Mesothelial cell of epicardium (in vitro differentiated cells): ENCODE results near the gene AGBL3. TPM values are rescaled to one million over a fixed set of nuclear protein-coding genes. Genes with fewer than 3 reads are reported as not detected.

Source experiments
- DNase-seq, 2 experiments: peaks; one replicate each; pipeline ENCODE4 v3.0.0; 2021; ENCODE audit warnings: low spot score in 2 of 2; ENCODE audit not compliant: unreplicated experiment in 2 of 2
- H3K27ac Mint-ChIP-seq: 2 replicates; pipeline ENCODE4 v1.8.0; 2021; ENCODE audit warnings: mixed read lengths
- H3K27me3 Mint-ChIP-seq: 2 replicates; pipeline ENCODE4 v1.8.0; 2021; ENCODE audit warnings: low read depth, mixed read lengths
- H3K36me3 Mint-ChIP-seq: 2 replicates; pipeline ENCODE4 v1.8.0; 2021; ENCODE audit warnings: mixed read lengths
- H3K4me1 Mint-ChIP-seq: 2 replicates; pipeline ENCODE4 v1.8.0; 2021; ENCODE audit warnings: mixed read lengths
- H3K4me3 Mint-ChIP-seq: 2 replicates; pipeline ENCODE4 v1.8.0; 2021; ENCODE audit warnings: mild to moderate bottlenecking, moderate library complexity, mixed read lengths
- H3K9me3 Mint-ChIP-seq: 2 replicates; pipeline ENCODE4 v1.8.0; 2021; ENCODE audit warnings: mixed read lengths
- total RNA-seq: library from RNA; stranded (reverse); gene quantifications from 3 replicates; pipeline ENCODE4 v1.2.1, GENCODE V29; 2021
- TF ChIP-seq, protein P1 (sequence below): fragments of 200-600 bp; sonication (generic); IDR thresholded peaks from one replicate; pipeline ENCODE4 v1.5.0; 2021; ENCODE audit warnings: antibody characterized with exemption; ENCODE audit not compliant: unreplicated experiment

Gene AGBL3
- total RNA-seq, 1 donor from 2014 or later = 2.3 TPM

DNA sequence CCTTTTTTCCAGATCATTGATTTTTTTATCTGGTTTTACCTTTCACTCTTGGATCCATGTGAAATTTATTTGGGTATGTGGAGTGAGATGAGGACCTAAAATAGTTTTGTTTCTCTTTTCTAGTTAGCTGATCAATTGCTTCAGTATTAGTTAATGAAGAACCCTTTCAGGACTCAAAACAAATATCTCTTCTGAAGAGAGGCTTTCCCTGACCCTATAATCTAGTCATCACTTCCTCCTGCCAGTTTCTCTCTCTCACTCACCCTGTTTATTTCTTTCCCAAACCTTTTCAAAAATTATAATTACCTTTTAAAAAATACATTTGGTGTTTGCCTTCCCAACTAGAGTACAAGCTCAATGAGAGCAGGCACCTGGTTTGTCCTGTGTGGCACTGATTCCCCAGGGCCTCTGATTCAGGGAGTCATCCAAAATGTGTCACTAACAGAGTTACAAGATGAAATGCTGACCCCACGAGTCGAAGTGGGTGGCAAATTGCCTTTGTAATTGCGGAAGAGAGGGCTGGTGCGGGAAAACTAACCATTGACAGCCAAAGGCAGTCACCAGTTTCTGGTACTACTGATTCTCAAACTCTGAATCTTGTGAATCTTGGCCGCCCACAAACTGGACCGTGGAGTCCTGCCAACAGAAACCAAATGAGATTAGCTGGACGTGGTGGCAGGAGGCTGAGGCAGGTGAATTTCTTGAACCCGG is 163.9 kb downstream of the AGBL3 start:
- no peak for DNase-seq
- Mint-ChIP-seq H3K4me3 (no peak overlapping the region), H3K27ac (no peak overlapping the region), H3K27me3 (no peaks in the 10 kb centered on the region), H3K36me3 (no peaks in the 10 kb centered on the region), H3K4me1 (peaks cover 3% of the 10 kb centered on the region), H3K9me3 (peaks cover 23% of the 10 kb centered on the region)
- TF ChIP-seq, protein P1, sequence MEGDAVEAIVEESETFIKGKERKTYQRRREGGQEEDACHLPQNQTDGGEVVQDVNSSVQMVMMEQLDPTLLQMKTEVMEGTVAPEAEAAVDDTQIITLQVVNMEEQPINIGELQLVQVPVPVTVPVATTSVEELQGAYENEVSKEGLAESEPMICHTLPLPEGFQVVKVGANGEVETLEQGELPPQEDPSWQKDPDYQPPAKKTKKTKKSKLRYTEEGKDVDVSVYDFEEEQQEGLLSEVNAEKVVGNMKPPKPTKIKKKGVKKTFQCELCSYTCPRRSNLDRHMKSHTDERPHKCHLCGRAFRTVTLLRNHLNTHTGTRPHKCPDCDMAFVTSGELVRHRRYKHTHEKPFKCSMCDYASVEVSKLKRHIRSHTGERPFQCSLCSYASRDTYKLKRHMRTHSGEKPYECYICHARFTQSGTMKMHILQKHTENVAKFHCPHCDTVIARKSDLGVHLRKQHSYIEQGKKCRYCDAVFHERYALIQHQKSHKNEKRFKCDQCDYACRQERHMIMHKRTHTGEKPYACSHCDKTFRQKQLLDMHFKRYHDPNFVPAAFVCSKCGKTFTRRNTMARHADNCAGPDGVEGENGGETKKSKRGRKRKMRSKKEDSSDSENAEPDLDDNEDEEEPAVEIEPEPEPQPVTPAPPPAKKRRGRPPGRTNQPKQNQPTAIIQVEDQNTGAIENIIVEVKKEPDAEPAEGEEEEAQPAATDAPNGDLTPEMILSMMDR = no peak

DNA sequence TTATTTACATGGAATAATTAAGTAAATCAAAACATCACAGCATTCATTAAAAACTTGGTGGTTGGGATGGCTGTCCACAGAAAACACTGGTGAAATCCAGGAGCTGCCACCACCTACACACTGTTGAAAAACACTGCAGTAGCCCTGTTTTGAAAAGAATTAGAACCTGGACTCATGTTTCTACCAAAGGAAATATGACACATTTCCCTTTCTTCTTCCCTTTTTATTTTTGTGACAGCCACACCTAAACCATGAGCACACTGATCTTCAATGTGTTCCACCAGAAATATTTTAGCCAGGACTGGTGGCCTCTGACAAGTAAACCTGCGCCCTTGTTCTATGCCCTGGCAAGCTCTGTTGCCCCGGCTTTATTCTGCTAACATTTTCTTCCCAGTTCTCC is 164.8 kb downstream of the AGBL3 start:
- no peaks in the 10 kb centered on the region for H3K27me3 Mint-ChIP-seq
- H3K36me3 Mint-ChIP-seq = peaks cover 2% of the 10 kb centered on the region
- TF ChIP-seq, protein P1 = no peak
- no peak for DNase-seq
- H3K27ac Mint-ChIP-seq = no peak overlapping the region
- H3K4me1 Mint-ChIP-seq = peaks cover 3% of the 10 kb centered on the region
- H3K9me3 Mint-ChIP-seq = peaks cover 31% of the 10 kb centered on the region
- no peak overlapping the region for H3K4me3 Mint-ChIP-seq

DNA sequence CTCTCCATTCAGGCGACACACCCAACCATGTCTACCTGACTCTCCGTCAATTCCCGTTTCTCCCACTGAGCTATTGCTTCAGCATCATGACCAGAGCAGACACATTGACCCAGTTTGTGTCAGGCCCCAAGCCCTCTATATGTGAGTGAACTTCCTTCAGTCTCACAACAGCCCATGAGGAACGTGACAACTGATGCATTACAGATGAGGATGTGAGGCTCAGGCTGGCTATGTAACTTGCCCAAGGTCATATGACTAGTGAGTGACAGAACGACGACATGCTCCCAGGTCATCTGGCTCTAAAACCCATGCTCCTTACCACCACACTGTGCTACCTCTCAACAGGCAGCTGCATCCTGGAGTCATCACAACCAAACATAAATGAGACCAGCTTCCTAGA is 165.2 kb downstream of the AGBL3 start:
- TF ChIP-seq, protein P1 = no peak
- DNase-seq = no peak
- Mint-ChIP-seq H3K27ac (no peak overlapping the region), H3K27me3 (no peaks in the 10 kb centered on the region), H3K36me3 (peaks cover 4% of the 10 kb centered on the region), H3K4me1 (peaks cover 3% of the 10 kb centered on the region), H3K9me3 (peaks cover 35% of the 10 kb centered on the region), H3K4me3 (no peak overlapping the region)

DNA sequence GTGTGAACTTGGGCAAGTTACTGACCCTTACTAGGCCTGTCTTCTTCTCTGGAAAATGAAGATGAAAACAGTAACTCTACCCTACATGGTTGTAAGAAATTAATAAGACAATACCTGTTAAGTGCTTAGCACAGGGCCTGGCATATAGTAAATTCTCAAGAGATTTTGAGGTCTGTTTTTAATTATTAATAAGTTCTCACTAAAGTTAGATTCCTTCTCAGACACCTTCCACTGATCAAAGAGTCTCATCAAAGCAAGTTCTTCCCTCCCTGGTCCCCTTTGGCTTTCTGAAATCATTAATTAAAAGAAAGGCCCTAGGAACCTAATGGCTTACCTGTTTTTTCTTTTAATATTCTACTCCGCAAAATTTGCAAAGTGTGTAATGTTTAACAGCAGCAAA is 166.1 kb downstream of the AGBL3 start:
- no peak for DNase-seq
- Mint-ChIP-seq H3K27ac (no peak overlapping the region), H3K27me3 (no peaks in the 10 kb centered on the region), H3K9me3 (peaks cover 42% of the 10 kb centered on the region), H3K4me1 (peaks cover 3% of the 10 kb centered on the region), H3K4me3 (no peak overlapping the region), H3K36me3 (peaks cover 9% of the 10 kb centered on the region)
- TF ChIP-seq, protein P1 = no peak

DNA sequence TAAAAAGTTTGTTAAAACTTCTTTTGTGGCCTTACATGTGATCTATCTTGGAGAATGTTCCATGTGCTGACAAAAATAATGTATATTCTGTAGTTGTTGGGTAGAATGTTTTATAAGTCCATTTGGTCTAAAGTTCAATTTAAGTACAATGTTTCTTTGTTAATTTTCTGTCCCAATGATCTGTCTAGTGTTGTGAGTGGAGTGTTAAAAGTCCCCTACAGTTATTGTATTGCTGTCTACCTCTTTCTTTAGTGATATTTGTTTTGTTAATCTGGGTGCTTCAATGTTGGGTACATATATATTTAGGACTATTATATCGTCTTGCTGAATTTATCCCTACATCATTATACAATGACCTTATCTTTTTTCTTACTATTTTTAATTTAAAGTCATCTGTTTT is 168.4 kb downstream of the AGBL3 start:
- no peak overlapping the region for H3K4me3 Mint-ChIP-seq
- DNase-seq = no peak
- H3K9me3 Mint-ChIP-seq = peaks cover 42% of the 10 kb centered on the region
- H3K27me3 Mint-ChIP-seq = no peaks in the 10 kb centered on the region
- TF ChIP-seq, protein P1 = no peak
- H3K4me1 Mint-ChIP-seq = no peaks in the 10 kb centered on the region
- H3K36me3 Mint-ChIP-seq = peaks cover 9% of the 10 kb centered on the region
- no peak overlapping the region for H3K27ac Mint-ChIP-seq
